ENCODE measurements around the gene LRRC58. TPM values are rescaled to one million over a fixed set of nuclear protein-coding genes. Genes with fewer than 3 reads are reported as not detected.

LRRC58 gene
- total and polyA plus RNA-seq, 2 donors from 2014 or later = 6.4 to 23.1 TPM

- peak in 1 of 5 donors; percentile 64 for DNase-seq
- no peak for FAIRE-seq
- intact Hi-C loops (cut with DNase I) = no loop called here
Measured at GRCh38 chr3:120341658-120342346, 7.4 kb downstream of the LRRC58 start.

GRCh38 chr3:120339362-120339761, 9.8 kb downstream of the LRRC58 start:
- Histone ChIP-seq H3K27me3 (ENCODE audit: control insufficient read depth, insufficient read depth, low read length) (no peaks in the 10 kb centered on the region), H3K4me3 (ENCODE audit: low read length in 3 of 3) (no peak overlapping the region), H3K36me3 (ENCODE audit: control insufficient read depth in 2 of 3, insufficient read depth in 3 of 3, low read length in 3 of 3) (no peaks in the 10 kb centered on the region), H3K4me1 (ENCODE audit: control insufficient read depth in 2 of 3, insufficient read depth in 2 of 3, low read depth in 1 of 3, low read length in 3 of 3) (peaks cover 0 to 8% (median 0%) of the 10 kb centered on the region in 3 donors), H3K27ac (ENCODE audit: low read depth in 2 of 2, low read length in 2 of 2) (no peak overlapping the region), H3K9me3 (ENCODE audit: control insufficient read depth in 2 of 3, insufficient read depth in 1 of 3, low read length in 3 of 3) (peaks cover 0 to 6% (median 0%) of the 10 kb centered on the region in 3 donors), H3K9ac (ENCODE audit: low read length in 3 of 3) (no peak overlapping the region)
- intact Hi-C loops (cut with DNase I) = no loop called here
- FAIRE-seq (no peak), DNase-seq (no peak)
- no peak for TF ChIP-seq CTCF (IDR thresholded peaks at IDR 0.05; ENCODE audit: borderline replicate concordance, extremely low read depth, insufficient read depth)

More at GRCh38 chr3:120341658-120342346, 7.4 kb downstream of the LRRC58 start:
- Histone ChIP-seq H3K4me3 (ENCODE audit: low read length in 3 of 3) (no peak overlapping the region), H3K27ac (ENCODE audit: low read depth in 2 of 2, low read length in 2 of 2) (no peak overlapping the region), H3K9ac (ENCODE audit: low read length in 3 of 3) (no peak overlapping the region), H3K36me3 (ENCODE audit: control insufficient read depth in 2 of 3, insufficient read depth in 3 of 3, low read length in 3 of 3) (no peaks in the 10 kb centered on the region), H3K9me3 (ENCODE audit: control insufficient read depth in 2 of 3, insufficient read depth in 1 of 3, low read length in 3 of 3) (peaks cover 0 to 6% (median 0%) of the 10 kb centered on the region in 3 donors), H3K27me3 (ENCODE audit: control insufficient read depth, insufficient read depth, low read length) (no peaks in the 10 kb centered on the region), H3K4me1 (ENCODE audit: control insufficient read depth in 2 of 3, insufficient read depth in 2 of 3, low read depth in 1 of 3, low read length in 3 of 3) (peaks cover 0 to 6% (median 0%) of the 10 kb centered on the region in 3 donors)
- TF ChIP-seq CTCF (IDR thresholded peaks at IDR 0.05; ENCODE audit: borderline replicate concordance, extremely low read depth, insufficient read depth) = no peak

- FAIRE-seq = no peak
- intact Hi-C loops (cut with DNase I) = no loop called here
Measured at GRCh38 chr3:120338517-120338916, 10.6 kb downstream of the LRRC58 start.

More at GRCh38 chr3:120338517-120338916, 10.6 kb downstream of the LRRC58 start:
- Histone ChIP-seq H3K9ac (ENCODE audit: low read length in 3 of 3) (no peak overlapping the region), H3K36me3 (ENCODE audit: control insufficient read depth in 2 of 3, insufficient read depth in 3 of 3, low read length in 3 of 3) (peaks cover 0 to 4% (median 3%) of the 10 kb centered on the region in 3 donors), H3K9me3 (ENCODE audit: control insufficient read depth in 2 of 3, insufficient read depth in 1 of 3, low read length in 3 of 3) (peaks cover 0 to 6% (median 0%) of the 10 kb centered on the region in 3 donors), H3K27me3 (ENCODE audit: control insufficient read depth, insufficient read depth, low read length) (no peaks in the 10 kb centered on the region), H3K4me3 (ENCODE audit: low read length in 3 of 3) (no peak overlapping the region), H3K27ac (ENCODE audit: low read depth in 2 of 2, low read length in 2 of 2) (no peak overlapping the region), H3K4me1 (ENCODE audit: control insufficient read depth in 2 of 3, insufficient read depth in 2 of 3, low read depth in 1 of 3, low read length in 3 of 3) (peaks cover 0 to 8% (median 0%) of the 10 kb centered on the region in 3 donors)
- DNase-seq = no peak
- TF ChIP-seq CTCF (IDR thresholded peaks at IDR 0.05; ENCODE audit: borderline replicate concordance, extremely low read depth, insufficient read depth) = no peak

Data from kidney (tissue), 14 donors.